SU-DHL-6 (cell line): ENCODE measurements around the gene ROBO2.

Experiments
- EZH2phosphoT487 ChIP-seq: fragments of 200-600 bp; sonication (generic), shearing (Covaris generic); conservative IDR thresholded peaks from 2 replicates; pipeline ENCODE4 v1.6.1; 2018; ENCODE audit warnings: mild to moderate bottlenecking, antibody characterized with exemption, low read length, moderate library complexity, mixed read lengths
- TF ChIP-seq, protein P1 (sequence below): fragments of 200-600 bp; sonication (generic); IDR thresholded peaks from one replicate; pipeline ENCODE4 v1.5.1; 2017; ENCODE audit warnings: antibody characterized with exemption, mild to moderate bottlenecking, low read length, moderate library complexity; ENCODE audit not compliant: insufficient read depth, poor library complexity, severe bottlenecking

DNA sequence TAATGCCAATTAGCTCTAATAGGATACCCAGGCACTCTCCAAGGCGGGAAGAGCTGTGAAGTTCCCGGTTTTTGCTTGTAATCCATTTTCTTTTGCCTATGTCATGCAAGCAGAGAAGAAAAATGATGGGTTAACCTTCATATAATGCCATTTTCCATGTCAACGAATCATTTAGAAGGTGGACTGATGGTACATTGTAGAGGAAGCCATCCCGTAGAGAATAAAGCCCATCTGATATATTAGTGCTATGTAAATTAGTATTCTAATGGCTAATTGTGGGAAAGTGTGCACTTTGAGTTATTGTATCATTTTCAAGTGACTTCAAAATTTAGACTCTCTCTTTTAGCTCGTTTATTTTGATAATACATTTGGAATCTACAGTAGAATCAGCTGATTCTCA lies 509.1 kb downstream of the ROBO2 start:
- TF ChIP-seq, protein P1, sequence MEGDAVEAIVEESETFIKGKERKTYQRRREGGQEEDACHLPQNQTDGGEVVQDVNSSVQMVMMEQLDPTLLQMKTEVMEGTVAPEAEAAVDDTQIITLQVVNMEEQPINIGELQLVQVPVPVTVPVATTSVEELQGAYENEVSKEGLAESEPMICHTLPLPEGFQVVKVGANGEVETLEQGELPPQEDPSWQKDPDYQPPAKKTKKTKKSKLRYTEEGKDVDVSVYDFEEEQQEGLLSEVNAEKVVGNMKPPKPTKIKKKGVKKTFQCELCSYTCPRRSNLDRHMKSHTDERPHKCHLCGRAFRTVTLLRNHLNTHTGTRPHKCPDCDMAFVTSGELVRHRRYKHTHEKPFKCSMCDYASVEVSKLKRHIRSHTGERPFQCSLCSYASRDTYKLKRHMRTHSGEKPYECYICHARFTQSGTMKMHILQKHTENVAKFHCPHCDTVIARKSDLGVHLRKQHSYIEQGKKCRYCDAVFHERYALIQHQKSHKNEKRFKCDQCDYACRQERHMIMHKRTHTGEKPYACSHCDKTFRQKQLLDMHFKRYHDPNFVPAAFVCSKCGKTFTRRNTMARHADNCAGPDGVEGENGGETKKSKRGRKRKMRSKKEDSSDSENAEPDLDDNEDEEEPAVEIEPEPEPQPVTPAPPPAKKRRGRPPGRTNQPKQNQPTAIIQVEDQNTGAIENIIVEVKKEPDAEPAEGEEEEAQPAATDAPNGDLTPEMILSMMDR: no peak
- TF ChIP-seq EZH2phosphoT487: no peak
